Stimulated activated CD8-positive, alpha-beta memory T cell treated with anti-CD3 and anti-CD28 coated beads, Interleukin-4, amount 100 ng/mL, for 48 hours (primary cell): ENCODE data around the gene OXT.
"Not testable (repeated sequence)": the region's sequence is repeated elsewhere in the genome, so short reads cannot be mapped to it uniquely, and the experiment has no call there.

Experiments used
- DNase-seq: peaks from one replicate; pipeline ENCODE4 v3.0.0-alpha.2; 2020

Gene OXT

DNA sequence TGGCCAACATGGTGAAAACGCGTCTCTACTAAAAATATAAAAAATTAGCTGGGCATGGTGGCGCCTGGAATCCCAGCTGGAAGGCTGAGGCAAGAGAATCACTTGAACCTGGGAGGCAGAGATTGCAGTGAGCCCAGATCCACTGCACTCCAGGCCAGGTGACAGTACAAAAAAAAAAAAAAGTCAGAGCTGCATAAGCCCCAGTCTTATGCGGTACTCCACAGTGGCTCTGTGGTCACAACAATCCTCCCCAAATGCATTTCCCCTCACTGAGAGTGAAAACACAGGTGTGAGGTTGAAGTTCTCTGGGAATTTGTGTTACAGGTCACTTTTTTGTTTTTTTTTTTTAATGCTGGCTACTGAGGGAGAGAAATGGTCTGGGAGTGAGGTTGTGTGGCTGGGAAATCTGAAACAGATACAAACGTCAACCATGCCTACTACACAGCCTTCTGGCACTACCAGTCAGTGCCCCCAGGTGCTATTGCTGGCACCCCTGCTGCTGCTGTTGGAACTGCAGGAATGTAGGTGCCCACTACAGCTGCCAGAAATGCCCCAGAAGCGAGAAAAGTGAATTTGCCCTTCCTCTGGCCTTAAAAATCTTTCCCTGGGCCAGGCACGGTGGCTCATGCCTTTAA is 19.9 kb upstream of the OXT start:
- no peak for DNase-seq

DNA sequence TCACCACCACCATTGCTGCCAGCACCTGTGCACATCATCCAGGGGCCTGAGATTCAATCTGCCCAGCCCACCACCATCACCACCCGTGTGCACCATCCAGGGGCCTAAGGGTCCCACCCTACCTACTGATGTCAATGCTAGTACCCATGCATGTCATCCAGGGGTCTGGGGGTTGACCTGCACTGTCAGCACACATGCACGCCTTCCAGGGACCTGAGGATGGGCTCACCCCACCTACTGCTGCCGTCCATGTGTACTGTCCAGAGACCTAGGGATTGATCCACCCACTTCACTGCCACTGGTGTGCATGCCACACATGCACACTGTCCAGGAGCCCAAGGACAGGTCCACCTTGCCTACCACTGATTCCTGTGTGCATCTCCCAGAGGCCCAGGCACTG is 11.9 kb upstream of the OXT start:
- no peak for DNase-seq

DNA sequence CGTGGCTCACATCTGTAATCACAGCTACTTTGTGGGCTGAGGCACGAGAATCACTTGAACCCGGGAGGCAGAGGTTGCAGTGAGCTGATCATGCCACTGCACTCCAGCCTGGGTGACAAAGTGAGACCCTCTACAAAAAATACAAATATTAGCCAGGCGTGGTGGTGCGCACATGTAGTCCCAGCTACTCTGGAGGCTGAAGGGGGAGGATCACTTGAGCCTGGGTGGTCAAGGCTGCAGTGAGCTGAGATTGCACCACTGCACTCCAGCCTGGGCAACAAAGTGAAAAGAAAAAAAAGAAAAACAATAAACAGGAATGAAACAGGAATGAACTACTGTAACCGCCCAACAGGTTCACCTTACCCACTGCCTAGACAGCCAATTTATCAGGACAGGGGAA is 7.3 kb upstream of the OXT start:
- not testable (repeated sequence) for DNase-seq

DNA sequence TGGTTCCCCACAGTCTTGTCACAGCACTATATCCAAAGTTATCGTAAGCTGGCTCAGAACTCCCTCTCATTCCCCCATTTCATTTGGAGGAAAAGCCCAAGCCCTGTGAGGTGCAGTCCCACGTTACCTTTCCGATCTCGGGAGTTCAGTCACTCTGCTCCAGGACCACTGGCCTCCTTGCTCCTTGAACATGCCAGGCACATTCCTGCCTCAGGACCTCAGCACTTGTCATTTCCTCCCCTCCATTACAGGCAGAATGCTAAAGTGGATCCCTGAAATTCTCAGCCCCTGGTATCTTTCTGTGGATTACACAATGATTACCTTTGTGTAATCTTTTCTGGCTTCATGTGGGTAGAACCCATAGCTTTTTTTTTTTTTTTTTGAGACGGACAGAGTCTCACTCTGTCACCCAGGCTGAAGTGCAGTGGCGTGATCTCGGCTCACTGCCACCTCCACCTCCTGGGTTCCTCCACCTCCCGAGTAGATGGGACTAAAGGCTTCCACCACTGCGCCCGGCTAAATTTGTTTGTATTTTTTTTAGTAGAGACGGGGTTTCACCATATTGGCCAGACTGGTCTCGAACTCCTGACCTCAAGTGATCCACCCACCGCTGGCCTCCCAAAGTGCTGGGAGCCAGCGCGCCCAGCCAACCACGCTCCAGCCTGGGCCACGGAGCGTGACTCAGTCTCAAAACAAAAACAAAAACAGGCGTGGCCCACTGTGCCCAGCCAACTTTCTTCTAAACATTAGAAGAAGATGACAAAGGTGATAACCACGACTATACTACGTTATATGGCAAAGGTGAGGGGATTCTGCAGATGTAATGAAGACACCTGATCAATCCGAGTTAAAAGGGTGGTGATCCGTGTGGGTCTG is 4.0 kb upstream of the OXT start:
- no peak for DNase-seq

DNA sequence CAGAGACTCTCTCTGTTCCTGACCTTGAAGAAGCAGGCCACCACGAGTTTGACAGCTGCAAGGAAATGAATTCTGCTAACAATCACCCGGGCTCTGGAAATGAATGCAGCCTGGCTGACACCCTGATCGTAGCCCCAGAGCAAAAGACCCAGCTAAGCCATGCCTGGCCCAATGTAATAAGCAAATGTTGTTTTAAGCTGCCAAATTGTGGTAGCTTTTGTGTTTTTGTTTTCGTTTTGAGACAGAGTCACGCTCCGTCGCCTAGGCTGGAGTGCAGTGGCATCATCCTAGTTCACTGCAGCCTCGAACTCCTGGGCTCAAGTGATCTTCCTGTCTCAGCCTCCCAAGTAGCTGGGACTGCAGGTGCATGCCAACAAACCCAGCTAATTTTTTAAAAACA is 3.3 kb upstream of the OXT start:
- no peak for DNase-seq

DNA sequence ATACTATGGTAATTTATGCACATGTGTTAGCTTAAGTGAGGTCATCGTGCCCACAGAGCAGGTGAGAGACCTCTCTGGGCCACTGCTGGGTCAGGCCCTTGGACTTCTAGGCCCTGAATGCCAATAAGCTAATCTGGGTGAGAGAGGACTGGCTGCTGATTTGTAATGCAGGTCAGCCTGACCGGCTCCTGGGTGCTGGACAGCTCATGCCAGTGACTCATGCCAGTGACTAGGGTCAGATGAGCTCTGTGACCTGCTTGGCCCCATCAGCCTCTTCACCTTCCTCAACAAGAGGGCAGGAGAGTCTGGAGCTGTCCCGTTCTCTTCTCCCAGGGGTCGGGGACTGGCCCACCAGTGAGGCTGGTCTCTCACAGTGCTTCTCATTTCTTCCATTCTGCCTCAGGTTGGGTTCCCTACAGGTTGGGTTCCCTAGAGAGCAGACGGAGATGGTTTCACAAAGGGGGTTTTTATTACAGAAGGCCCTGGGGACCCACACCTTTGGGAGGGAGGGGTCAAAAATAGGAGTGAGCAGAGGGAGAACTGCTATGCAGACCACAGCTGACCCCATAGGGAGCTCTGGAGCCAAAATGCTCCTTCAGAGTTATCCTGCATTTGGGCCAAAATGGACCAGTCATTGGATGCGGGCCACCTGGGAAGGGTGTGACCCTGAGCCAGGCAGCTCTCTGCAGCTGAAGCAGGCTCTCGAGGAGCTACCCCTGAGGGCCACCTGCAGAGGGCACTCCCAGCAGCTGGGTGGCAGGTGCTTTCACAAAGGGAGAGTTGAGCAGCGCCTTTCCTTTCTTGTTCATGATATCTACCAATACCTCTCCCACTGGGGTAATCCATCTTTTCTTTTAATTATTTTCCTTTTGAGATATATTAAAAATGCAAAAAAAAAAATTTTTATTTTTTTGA is 2.2 kb upstream of the OXT start:
- DNase-seq = no peak

DNA sequence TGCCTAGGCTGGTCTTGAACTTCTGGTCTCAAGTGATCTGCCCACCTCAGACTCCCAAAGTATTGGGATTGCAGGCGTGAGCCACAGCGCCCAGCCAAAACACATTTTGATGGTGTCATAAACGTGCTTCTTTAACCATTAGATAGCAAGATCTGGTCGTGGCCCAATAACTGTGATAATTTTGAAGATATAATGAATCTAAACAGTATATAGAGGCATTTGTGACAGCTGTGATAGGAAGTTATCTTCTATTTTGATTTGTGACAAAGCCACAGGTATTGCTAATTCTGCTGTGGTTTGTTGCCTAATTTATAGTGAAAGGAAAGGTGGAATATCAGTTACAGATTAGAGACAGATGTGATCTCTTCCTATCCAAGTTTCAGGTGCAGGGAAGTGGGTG is 695 bp upstream of the OXT start:
- no peak for DNase-seq

DNA sequence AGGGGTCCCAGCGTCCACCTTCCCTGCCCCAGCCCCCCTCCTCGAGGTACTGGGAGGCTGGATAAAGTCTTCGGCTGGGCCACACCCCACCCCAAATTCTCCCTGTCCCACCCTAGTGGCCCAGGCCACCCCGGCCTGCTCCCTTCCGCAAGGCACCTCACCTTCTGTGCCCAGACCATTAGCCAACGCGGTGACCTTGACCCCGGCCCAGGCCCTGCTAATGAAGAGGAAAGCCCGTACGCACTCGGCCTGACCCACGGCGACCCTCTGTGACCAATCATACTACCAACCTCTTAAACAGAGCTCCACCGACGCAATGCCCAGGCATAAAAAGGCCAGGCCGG is 182 bp upstream of the OXT start:
- no peak for DNase-seq

DNA sequence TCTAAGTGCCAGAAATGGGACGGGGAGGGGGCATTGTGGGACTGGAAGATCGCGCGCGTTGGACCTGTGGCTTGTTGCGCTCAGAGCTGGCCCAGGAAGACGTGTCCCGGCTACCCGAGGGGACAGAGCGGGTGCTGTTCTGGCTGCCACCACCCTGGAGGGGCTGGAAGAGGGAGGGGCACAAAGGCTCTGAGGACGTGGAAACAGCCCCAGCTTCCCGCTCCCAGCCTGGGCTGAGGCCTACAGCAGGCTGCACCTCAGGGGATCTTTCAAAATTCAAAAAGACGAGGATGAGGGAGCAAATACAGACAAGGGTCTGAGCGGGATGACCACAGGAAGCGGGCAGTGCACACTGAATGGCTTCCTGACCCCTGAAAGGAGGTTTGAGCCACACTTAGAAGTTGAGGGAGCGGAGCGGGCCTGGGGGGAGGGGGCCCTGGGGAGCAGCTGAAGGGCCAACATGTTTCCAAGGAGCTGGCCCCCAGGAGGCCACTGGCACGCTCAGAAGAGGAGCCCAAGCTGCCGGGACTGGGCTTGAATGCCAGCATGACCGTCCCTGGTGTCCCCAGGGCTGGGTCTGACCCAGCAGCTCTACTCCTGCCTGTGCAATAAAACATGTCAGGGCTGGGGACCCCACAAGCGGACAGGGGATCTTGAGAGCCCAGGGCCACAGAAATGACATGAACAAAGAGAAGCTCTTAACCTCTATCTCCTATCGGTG is 1.3 kb downstream of the OXT start:
- DNase-seq = no peak

DNA sequence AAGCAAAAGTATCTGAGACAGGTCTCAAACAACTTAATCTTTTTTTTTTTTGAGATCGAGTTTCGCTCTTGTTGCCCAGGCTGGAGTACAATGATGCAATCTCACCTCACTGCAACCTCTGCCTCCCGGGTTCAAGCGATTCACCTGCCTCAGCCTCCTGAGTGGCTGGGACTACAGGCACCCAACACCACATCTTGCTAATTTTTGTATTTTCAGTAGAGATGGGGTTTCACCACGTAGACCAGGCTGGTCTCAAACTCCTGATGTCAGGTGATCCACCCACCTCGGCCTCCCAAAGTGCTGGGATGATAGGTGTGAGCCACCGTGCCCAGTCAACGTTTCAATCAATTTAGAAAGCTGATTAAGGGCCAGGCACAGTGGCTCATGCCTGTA is 1.8 kb downstream of the OXT start:
- DNase-seq = not testable (repeated sequence)

DNA sequence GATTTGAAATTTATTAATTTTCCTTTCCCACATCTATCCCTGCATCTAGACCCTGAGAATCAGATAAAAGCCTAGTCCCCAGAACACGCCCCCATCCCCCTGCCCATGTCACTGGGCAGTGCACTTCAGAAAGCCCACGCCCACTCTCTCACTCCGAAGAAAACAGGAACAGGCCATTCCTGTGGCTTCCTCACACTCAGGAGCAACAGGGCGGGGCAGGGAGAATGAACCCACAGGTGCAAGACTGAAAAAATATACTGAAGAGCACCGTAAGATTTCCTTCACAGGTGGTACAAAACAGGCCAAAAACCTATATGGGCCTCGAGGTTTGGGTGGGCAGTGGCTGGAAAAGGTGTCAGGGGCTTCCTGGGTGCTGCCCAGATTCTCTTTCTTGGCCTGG is 3.4 kb downstream of the OXT start:
- DNase-seq = no peak

DNA sequence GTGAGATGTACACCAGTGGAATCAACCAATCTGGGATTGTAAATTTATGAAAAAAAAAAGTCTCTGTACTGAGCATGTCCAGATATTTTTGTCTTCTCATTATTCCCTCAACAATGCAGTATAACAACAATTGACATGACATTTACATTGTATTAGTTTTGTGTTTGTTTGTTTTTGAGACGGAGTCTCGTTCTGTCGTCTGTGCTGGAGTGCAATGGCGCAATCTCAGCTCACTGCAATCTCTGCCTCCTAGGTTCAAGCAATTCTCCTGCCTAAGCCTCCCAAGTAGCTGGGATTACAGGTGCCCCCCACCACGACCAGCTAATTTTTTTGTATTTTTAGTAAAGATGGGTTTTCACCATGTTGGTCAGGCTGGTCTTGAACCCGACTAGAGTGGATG is 3.9 kb downstream of the OXT start:
- DNase-seq = not testable (repeated sequence)

DNA sequence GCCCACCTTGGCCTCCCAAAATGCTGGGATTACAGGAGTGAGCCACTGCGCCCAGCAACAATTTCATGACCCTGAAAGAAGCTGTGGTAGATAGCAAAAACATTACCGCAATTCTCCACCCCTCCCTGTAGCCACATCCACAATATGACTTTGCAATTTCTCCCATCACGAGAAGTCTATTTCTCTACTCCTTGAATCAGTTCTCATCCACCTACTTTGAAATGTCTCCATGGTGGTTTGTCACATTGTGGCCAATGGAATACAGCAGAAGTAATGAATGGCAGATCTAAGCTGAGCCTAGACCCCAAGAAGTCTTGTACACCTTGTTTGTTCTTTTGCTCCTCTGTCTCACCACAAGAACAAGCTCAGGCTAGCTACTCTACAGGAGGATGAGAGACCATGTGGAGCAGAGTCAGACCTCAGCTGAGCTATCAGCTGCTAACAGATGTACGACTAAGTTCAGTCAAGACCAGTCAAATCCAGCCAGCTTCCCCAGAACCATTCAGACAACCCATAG is 6.3 kb downstream of the OXT start:
- DNase-seq = no peak

DNA sequence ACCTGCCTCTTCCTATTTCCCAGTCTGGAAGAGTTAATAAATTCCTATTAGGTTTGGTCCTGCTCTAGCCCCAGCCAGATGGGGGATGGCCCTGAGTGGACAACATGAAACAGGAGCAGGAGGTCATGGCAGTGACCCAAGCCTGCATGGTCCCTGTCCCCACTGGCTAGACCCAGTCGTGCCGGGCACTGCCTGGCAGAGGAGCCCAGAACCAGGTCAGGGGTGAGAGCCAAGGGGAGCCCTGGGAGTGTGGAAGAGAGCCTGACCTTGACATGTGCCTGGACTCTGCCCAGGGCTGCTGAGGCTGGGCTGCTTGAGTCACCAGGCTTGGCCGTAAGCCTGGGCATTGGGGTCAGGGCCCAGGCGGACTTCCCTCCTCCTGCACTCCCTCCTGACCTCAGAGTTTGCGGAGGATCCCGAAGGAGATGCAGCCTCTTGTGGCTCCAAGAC is 9.5 kb downstream of the OXT start:
- no peak for DNase-seq

DNA sequence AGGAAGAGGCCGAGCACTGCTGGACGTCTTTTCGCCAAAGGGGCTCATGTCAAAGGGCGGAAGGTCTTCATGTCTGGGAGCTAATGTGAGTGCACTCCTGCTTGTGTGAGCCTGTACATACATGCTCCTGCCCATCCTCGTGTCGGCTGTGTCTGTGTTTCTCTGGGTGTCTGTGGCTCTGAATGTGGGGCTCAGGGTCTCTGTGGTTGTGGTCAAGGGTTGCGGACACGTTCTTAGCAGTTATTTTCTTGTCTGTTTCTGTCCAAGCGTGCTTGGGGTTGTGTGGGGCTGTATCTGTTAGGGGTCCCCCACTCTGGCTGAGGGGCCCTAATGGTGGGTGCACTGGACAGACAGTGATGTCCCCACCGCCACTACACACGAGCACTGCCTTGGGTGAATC is 10.2 kb downstream of the OXT start:
- no peak for DNase-seq

DNA sequence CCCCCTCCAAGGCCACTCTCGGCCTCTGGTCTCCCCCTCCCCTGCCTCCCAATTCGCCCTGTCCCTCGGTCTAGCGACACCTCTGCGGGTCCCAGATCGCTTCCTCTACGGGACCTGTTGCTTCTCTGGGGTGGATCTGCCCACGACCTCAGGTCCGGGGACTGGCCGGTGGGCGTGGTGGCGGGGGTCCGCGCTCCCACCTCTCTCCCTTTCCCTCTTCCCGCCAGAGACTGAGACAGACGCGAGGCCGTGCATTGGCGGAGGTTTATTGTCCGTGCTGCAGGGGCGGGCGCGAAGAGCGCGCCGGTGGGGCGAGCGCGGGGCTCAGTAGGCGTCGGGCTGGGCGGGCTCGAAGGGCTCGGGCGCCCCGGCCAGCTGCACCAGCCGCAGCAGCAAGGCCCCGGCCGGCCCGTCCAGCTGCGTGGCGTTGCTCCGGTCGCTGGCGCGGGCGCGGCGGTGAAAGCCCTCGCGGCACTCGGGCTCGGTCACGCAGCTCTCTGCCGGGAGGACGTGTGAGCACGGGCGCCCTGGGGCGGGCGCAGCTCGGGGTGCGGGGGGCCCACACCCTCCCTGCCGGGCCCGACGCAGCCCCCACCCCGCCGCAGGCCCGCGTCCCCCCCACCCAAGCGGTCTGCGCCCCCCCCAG is 11.0 kb downstream of the OXT start:
- no peak for DNase-seq

DNA sequence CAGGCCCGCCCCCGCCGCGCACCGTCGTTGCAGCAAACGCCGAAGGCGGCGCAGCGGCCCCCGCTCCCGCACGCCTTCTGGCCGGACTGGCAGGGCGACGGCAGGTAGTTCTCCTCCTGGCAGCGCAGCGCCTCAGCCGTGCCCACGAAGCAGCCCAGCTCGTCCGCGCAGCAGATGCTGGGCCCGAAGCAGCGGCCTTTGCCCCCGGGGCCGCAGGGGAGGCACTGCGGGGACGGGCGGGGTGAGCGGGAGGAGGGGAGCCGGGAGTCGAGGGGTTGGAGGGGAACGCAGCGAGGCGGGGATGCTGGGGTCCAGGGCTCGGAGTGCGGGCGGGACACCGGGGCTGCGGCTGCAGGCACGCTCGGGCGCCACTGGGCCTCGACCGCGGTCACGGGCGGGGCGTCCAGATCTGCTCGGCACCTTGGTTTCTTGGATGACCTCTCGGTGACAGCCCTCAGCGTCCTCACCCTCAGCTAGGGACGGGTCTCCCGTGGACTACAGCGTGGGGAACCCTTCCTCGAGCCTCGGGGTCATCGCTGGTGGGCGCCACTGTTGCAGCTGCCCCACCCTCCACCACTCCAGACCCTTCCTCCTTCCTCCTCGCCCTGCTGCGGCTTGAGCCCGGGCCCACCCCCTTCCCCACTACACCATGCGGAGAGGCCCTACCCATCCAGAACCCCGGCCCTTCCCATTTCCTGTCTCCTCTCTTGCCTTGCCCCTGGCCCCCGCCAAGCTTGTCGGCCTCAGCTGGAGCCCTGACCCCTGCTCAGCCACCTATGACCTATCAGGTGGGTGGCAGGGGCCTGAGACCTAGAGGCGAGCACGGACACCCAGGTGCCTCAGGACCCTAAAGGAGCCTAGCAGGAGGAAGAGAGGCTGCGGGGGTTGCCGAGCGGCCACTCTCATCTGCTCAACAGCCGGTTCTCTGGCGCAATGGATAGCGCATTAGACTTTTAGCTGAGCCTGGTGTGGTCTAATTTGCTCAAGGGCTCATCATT is 11.8 kb downstream of the OXT start:
- no peak for DNase-seq

DNA sequence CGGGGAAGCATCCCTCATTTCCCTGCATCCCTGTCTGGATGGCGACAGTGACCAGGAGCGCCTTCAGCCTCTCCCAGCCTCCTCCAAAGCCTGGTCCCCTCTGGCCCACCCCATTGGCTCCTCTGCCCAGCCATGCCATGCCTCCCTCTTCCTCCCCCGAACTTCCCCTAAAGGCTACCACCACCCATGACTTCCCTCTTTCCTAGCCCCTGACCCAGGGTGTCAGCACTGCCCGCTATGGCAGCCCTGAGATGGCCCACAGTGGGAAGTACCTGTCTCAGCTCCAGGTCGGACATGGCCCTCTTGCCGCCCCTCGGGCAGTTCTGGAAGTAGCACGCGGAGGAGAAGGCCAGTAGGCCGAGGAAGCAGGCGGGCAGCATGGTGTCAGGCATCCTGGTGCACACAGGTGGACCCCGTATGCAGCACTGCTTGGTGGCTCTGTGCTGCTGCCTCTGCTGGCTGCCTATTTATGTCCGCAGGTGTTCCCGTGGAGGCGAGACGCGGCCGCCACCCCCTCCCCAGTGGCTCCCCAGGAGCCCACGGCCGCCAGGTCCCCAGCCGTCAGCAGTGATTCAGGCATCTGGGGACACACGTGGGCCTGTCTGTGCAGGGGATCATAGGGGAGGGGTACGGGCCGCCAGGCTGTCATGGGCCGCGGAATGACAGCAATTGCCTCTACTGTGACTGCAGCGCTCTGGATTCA is 13.0 kb downstream of the OXT start, which contains the start of gene AVP:
Gene AVP (minus strand): TSS at position 442 of the 703 bp plus-strand sequence. CDS start 50 bp downstream, at position 392.
- no peak for DNase-seq

DNA sequence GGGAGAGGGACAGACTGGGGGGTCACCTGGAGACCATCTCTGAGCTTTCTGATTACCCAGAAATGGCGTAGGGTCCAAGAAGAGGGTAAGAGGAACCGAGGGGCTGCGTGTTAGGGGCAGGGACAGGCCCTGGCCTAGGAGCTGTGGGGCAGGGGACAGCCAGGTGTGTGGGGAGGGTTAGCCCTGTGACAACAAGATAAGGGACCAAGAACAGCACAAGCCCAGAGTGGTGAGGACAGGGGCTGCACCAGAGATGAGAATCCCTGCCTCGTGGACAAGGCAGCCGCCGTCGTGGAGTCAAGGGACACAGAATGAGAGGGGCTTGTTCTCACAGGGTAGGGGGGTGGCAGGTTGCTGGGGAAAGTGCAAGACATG is 13.6 kb downstream of the OXT start:
- DNase-seq = no peak

DNA sequence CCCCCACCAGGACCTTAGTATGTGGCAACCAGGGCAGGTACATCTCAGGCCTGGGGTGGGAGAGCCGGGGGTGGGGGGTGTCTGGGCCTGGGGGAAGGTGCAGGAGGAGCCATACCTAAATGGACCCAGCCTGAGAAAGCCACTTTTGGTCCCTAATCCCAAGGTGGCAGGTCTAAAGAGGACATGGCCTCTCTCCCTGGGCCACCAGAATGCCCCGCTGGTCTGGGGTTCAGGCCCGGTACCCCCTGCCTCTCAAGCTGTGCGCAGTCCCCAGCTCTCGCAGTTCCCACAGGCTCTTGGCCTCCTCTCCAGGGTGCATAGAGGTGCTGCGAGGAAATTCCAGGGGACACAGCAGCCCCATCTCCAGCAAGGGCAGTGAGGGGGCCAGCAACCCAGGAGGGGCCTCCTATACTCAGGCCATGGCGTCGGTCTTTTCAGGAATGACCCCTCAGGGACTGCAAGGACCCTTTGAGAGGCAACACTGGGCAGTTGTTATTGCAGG is 14.2 kb downstream of the OXT start:
- no peak for DNase-seq
